Astrocyte (in vitro differentiated cells and primary cell): Measurements from ENCODE around the gene ASGR2.

Experiments
- EZH2 ChIP-seq: IDR thresholded peaks from 2 replicates; pipeline ENCODE4 v1.6.1; 2012; ENCODE audit warnings: mild to moderate bottlenecking, low read length, inconsistent platforms; ENCODE audit not compliant: insufficient read depth
- TF ChIP-seq, protein P1 (sequence below): IDR thresholded peaks from 2 replicates; pipeline ENCODE4 v1.5.1; 2011; ENCODE audit warnings: low read depth, mild to moderate bottlenecking, inconsistent platforms, low read length, moderate library complexity; ENCODE audit not compliant: insufficient read depth

DNA sequence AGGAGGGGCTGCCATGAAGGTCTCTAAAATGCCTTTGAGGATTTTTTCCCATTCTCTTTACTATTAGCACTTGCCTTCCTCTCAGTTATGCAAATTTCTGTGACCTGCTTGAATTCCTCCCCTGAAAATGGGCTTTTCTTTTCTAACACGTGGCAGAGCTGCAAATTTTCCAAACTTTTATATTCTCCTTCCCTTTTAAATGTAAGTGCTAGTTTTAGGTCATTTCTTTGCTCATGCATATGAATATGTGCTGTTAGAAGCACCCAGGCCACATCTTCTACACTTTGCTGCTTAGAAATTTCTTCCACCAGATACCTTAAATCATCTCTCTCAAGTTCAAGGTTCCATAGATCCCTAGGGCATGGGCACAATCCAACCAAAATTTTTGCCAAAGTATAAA lies 46.4 kb downstream of the ASGR2 start:
- TF ChIP-seq, protein P1, sequence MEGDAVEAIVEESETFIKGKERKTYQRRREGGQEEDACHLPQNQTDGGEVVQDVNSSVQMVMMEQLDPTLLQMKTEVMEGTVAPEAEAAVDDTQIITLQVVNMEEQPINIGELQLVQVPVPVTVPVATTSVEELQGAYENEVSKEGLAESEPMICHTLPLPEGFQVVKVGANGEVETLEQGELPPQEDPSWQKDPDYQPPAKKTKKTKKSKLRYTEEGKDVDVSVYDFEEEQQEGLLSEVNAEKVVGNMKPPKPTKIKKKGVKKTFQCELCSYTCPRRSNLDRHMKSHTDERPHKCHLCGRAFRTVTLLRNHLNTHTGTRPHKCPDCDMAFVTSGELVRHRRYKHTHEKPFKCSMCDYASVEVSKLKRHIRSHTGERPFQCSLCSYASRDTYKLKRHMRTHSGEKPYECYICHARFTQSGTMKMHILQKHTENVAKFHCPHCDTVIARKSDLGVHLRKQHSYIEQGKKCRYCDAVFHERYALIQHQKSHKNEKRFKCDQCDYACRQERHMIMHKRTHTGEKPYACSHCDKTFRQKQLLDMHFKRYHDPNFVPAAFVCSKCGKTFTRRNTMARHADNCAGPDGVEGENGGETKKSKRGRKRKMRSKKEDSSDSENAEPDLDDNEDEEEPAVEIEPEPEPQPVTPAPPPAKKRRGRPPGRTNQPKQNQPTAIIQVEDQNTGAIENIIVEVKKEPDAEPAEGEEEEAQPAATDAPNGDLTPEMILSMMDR = no peak
- TF ChIP-seq EZH2 = no peak
